Measurements from ENCODE around the gene MZB1. TPM values are rescaled to one million over a fixed set of nuclear protein-coding genes. Genes with fewer than 3 reads are reported as not detected.

The MZB1 gene
- polyA plus RNA-seq, 1 of the 3 experiments (the other 2 are of a cell fraction): not detected

DNA sequence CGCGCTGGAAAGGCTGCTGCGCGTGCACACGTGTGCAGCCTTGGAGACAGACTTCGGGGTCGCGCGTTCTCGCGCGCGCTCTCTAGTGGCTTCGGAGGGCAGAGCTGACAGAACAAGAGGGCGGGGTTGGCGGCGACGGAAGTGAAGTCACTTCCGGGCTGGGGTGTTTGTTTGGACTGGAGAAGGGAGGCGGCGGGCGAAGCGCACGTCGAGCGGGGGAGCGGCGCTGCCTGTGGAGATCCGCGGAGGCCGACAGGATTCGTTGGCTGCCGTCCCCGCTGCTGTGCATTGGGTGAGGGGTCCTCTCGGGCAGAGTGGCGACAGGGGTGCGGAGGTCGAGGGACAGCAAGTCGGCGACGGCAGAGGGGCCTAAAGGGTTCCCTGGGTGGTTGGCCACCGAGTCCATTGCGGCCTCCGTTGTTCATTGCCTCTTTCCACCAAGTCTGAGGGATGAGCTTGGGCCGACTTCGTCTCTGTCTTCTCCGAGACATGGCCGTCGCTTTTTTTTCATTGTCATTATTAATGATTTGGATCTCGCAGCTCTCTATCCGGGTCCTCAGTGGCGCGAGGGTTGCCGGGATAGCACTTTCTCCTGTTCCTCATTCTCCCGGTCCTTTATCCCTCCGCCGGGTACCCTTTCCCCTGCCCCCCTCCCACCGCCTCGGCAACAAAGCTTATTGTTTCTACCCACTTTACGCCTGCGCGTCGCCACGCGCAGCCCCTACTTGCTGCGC is 47.9 kb downstream of the MZB1 start, which contains the start of gene PAIP2 (continued):
- TF ChIP-seq, protein P1, sequence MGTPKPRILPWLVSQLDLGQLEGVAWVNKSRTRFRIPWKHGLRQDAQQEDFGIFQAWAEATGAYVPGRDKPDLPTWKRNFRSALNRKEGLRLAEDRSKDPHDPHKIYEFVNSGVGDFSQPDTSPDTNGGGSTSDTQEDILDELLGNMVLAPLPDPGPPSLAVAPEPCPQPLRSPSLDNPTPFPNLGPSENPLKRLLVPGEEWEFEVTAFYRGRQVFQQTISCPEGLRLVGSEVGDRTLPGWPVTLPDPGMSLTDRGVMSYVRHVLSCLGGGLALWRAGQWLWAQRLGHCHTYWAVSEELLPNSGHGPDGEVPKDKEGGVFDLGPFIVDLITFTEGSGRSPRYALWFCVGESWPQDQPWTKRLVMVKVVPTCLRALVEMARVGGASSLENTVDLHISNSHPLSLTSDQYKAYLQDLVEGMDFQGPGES (IDR thresholded peaks at IDR 0.05; ENCODE audit: low read depth, low read length): no peak
- TF ChIP-seq, protein P2, sequence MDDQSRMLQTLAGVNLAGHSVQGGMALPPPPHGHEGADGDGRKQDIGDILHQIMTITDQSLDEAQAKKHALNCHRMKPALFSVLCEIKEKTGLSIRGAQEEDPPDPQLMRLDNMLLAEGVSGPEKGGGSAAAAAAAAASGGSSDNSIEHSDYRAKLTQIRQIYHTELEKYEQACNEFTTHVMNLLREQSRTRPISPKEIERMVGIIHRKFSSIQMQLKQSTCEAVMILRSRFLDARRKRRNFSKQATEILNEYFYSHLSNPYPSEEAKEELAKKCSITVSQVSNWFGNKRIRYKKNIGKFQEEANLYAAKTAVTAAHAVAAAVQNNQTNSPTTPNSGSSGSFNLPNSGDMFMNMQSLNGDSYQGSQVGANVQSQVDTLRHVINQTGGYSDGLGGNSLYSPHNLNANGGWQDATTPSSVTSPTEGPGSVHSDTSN (IDR thresholded peaks at IDR 0.05): peak; percentile 56; the same call in 1 of the 2 replicates
- no peak for TF ChIP-seq FOXJ3 (CRISPR knock-in tag; IDR thresholded peaks at IDR 0.05)
- peak; percentile 85 for TF ChIP-seq GABPA (IDR thresholded peaks at IDR 0.05; ENCODE audit: low read depth)
- peak in 1 of 2 experiments; percentile 40; a peak in 1 of 4 replicates for TF ChIP-seq EP300 (IDR thresholded peaks at IDR 0.05; ENCODE audit: borderline replicate concordance in 1 of 2, low read depth in 1 of 2, low read length in 1 of 2)
- no peak for TF ChIP-seq YY1 (IDR thresholded peaks at IDR 0.05; ENCODE audit: low read depth)
- TF ChIP-seq EZH2phosphoT487 (IDR thresholded peaks at IDR 0.05; ENCODE audit: borderline replicate concordance, low read depth): no peak
- TF ChIP-seq SMC3 (IDR thresholded peaks at IDR 0.05; ENCODE audit: low read depth, low read length): peak; percentile 28; the same call in 1 of the 2 replicates
- TF ChIP-seq, protein P3, sequence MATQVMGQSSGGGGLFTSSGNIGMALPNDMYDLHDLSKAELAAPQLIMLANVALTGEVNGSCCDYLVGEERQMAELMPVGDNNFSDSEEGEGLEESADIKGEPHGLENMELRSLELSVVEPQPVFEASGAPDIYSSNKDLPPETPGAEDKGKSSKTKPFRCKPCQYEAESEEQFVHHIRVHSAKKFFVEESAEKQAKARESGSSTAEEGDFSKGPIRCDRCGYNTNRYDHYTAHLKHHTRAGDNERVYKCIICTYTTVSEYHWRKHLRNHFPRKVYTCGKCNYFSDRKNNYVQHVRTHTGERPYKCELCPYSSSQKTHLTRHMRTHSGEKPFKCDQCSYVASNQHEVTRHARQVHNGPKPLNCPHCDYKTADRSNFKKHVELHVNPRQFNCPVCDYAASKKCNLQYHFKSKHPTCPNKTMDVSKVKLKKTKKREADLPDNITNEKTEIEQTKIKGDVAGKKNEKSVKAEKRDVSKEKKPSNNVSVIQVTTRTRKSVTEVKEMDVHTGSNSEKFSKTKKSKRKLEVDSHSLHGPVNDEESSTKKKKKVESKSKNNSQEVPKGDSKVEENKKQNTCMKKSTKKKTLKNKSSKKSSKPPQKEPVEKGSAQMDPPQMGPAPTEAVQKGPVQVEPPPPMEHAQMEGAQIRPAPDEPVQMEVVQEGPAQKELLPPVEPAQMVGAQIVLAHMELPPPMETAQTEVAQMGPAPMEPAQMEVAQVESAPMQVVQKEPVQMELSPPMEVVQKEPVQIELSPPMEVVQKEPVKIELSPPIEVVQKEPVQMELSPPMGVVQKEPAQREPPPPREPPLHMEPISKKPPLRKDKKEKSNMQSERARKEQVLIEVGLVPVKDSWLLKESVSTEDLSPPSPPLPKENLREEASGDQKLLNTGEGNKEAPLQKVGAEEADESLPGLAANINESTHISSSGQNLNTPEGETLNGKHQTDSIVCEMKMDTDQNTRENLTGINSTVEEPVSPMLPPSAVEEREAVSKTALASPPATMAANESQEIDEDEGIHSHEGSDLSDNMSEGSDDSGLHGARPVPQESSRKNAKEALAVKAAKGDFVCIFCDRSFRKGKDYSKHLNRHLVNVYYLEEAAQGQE (IDR thresholded peaks at IDR 0.05; ENCODE audit: low read depth, low read length): no peak
- peak; percentile 72 for TF ChIP-seq ELF1 (IDR thresholded peaks at IDR 0.05)
- TF ChIP-seq CHD2 (IDR thresholded peaks at IDR 0.05; ENCODE audit: low read length, partially characterized antibody): peak; percentile 85
- TF ChIP-seq GATA2 (CRISPR knock-in tag; IDR thresholded peaks at IDR 0.05): no peak; the same call in 1 of the 2 replicates
- peak; percentile 98 for TF ChIP-seq NRF1 (IDR thresholded peaks at IDR 0.05; ENCODE audit: low read depth, low read length)
- TF ChIP-seq RCOR1 (IDR thresholded peaks at IDR 0.05; ENCODE audit: low read length): peak; percentile 42; the same call in 1 of the 2 replicates
- peak; percentile 15; the same call in 1 of the 2 replicates for TF ChIP-seq FOXM1 (IDR thresholded peaks at IDR 0.05; ENCODE audit: low read depth)
- no peak for TF ChIP-seq JUND (IDR thresholded peaks at IDR 0.05)
- 0 out of 2 replicates have a peak, but pooled peaks have one; percentile 5 for TF ChIP-seq TCF12 (IDR thresholded peaks at IDR 0.05)
- TF ChIP-seq TAF1 (IDR thresholded peaks at IDR 0.05; ENCODE audit: borderline replicate concordance, low read depth, low read length): peak; percentile 72; the same call in 1 of the 2 replicates
- no peak for TF ChIP-seq FOSL2 (IDR thresholded peaks at IDR 0.05; ENCODE audit: borderline replicate concordance, low read depth)

All from SK-N-SH (cell line).